HCT116 (cell line): ENCODE results near the gene DHRSX. TPM values are rescaled to one million over a fixed set of nuclear protein-coding genes. Genes with fewer than 3 reads are reported as not detected.
"Not testable (repeated sequence)": the region's sequence is repeated elsewhere in the genome, so short reads cannot be mapped to it uniquely, and the experiment has no call there.

ENCODE experiments used
- ATAC-seq: fragments of 200-7000 bp; cut with Tn5 transposase; 2 replicates; pipeline ENCODE4 v1.9.1; 2020; ENCODE audit warnings: mild to moderate bottlenecking, moderate library complexity
- BruUV-seq: library from RNA; stranded (reverse); fragments of 400-500 nt; replicated peaks from 2 replicates; lab custom pipeline; 2021; lab: Mats Ljungman, UMichigan
- CTCF ChIA-PET: fragments of 300-600 bp; sonication (Branson Sonifier 250); formaldehyde crosslinking; loops from one replicate; lab custom pipeline; 2021; ENCODE audit warnings: antibody characterized with exemption; lab: Charles Lee
- POLR2A ChIA-PET: fragments of 300-600, 350-600 bp; sonication (Branson Sonifier 250); formaldehyde crosslinking; loops from one replicate; lab custom pipeline; 2021; ENCODE audit warnings: antibody characterized with exemption; lab: Charles Lee
- RAD21 ChIA-PET, 2 experiments: fragments of 300-600 bp; sonication (Branson Sonifier 250); formaldehyde crosslinking; loops; one replicate each; lab custom pipeline; 2023; ENCODE audit warnings: low total read pairs in 2 of 2; ENCODE audit not compliant: uncharacterized antibody in 2 of 2, unreplicated experiment in 2 of 2, low non-redundant PET in 1 of 2; lab: Charles Lee
- DNase-seq: peaks from one replicate; pipeline ENCODE4 v3.0.0-alpha.2; 2010; ENCODE audit warnings: low read depth, low spot score
- H2AFZ ChIP-seq: fragments of 200-600 bp; shearing (Covaris generic), sonication (generic); 2 replicates; pipeline ENCODE4 v1.6.1; 2017; ENCODE audit warnings: low read depth, mixed run types, mixed read lengths, antibody characterized with exemption, low read length; ENCODE audit not compliant: poor library complexity, severe bottlenecking
- H3K27ac ChIP-seq: 2 replicates; pipeline ENCODE4 v1.5.1; 2012; ENCODE audit warnings: low read depth, low read length
- H3K27me3 ChIP-seq: fragments of 200-600 bp; sonication (generic); 2 replicates; pipeline ENCODE4 v1.6.1; 2016; ENCODE audit warnings: mixed run types, low read length, mixed read lengths; ENCODE audit not compliant: insufficient read depth
- H3K36me3 ChIP-seq, 2 experiments: fragments of 200-500 bp in 1 of 2; fragments of 200-600 bp in 1 of 2; sonication (Bioruptor generic) in 1 of 2; sonication (generic) in 1 of 2; 2 replicates each; pipeline versions ENCODE4 v1.5.1 to v1.6.1; 2014 to 2016; ENCODE audit warnings: low read length in 2 of 2, inconsistent platforms in 1 of 2, mixed read lengths in 1 of 2, mixed run types in 1 of 2; ENCODE audit not compliant: insufficient read depth in 2 of 2, control insufficient read depth in 1 of 2
- H3K4me1 ChIP-seq, 2 experiments: fragments of 200-600 bp in 1 of 2; sonication (generic) in 1 of 2; 2 replicates each; pipeline versions ENCODE4 v1.5.1 to v1.6.1; 2012 to 2017; ENCODE audit warnings: low read length in 2 of 2, inconsistent platforms in 1 of 2, mild to moderate bottlenecking in 1 of 2, mixed read lengths in 1 of 2, mixed run types in 1 of 2, moderate library complexity in 1 of 2; ENCODE audit not compliant: insufficient read depth in 2 of 2, control insufficient read depth in 1 of 2
- H3K4me2 ChIP-seq: fragments of 200-600 bp; sonication (generic); 2 replicates; pipeline ENCODE4 v1.6.1; 2017; ENCODE audit warnings: mixed run types, low read length, mixed read lengths
- H3K4me3 ChIP-seq, 2 experiments: fragments of 200-600 bp in 1 of 2; sonication (generic) in 1 of 2; replicated peaks in 1 of 2; 2 replicates each; pipeline ENCODE4 v1.5.1; 2011 to 2016; ENCODE audit warnings: low read length in 2 of 2, control low read depth in 1 of 2, low read depth in 1 of 2, mild to moderate bottlenecking in 1 of 2, mixed read lengths in 1 of 2, mixed run types in 1 of 2
- H3K79me2 ChIP-seq: fragments of 200-600 bp; sonication (generic); 2 replicates; pipeline ENCODE4 v1.6.1; 2017; ENCODE audit warnings: mild to moderate bottlenecking, mixed run types, low read length, moderate library complexity, mixed read lengths; ENCODE audit not compliant: insufficient read depth
- H3K9ac ChIP-seq: fragments of 200-600 bp; sonication (generic); 2 replicates; pipeline ENCODE4 v1.6.1; 2016; ENCODE audit warnings: low read length, mixed read lengths
- H3K9me2 ChIP-seq: fragments of 200-600 bp; sonication (generic), shearing (Covaris generic); 2 replicates; pipeline ENCODE4 v1.6.1; 2017; ENCODE audit warnings: mixed run types, mild to moderate bottlenecking, moderate library complexity; ENCODE audit not compliant: insufficient read depth
- H3K9me3 ChIP-seq, 2 experiments: fragments of 200-500 bp in 1 of 2; fragments of 200-600 bp in 1 of 2; sonication (Bioruptor generic) in 1 of 2; sonication (generic) in 1 of 2; 2 replicates each; pipeline ENCODE4 v1.6.1; 2014 to 2017; ENCODE audit warnings: low read length in 2 of 2, mixed read lengths in 2 of 2, inconsistent platforms in 1 of 2, low read depth in 1 of 2, mild to moderate bottlenecking in 1 of 2, mixed run types in 1 of 2, moderate library complexity in 1 of 2; ENCODE audit not compliant: control insufficient read depth in 1 of 2, insufficient read depth in 1 of 2
- H4K20me1 ChIP-seq: fragments of 200-600 bp; sonication (generic), shearing (Covaris generic); 2 replicates; pipeline ENCODE4 v1.6.1; 2017; ENCODE audit warnings: mixed run types, mild to moderate bottlenecking, moderate library complexity; ENCODE audit not compliant: insufficient read depth
- CTCF ChIP-seq, 3 experiments: fragments of 200-600 bp in 1 of 3; sonication (generic) in 1 of 3; IDR thresholded peaks in 2 of 3; conservative IDR thresholded peaks in 1 of 3; 2 replicates each; pipeline ENCODE4 v1.5.1; 2012 to 2017; ENCODE audit warnings: low read depth in 2 of 3, low read length in 2 of 3, antibody characterized with exemption in 1 of 3, borderline replicate concordance in 1 of 3, control low read depth in 1 of 3, mild to moderate bottlenecking in 1 of 3, mixed read lengths in 1 of 3, mixed run types in 1 of 3, moderate library complexity in 1 of 3; ENCODE audit not compliant: insufficient read depth in 1 of 3
- EGR1 ChIP-seq: IDR thresholded peaks from 2 replicates; pipeline ENCODE4 v1.6.1; 2012; ENCODE audit warnings: low read depth
- EZH2 ChIP-seq: fragments of 200-600 bp; sonication (generic); IDR thresholded peaks from 2 replicates; pipeline ENCODE4 v1.6.1; 2017; ENCODE audit warnings: antibody characterized with exemption, mixed run types
- EZH2phosphoT487 ChIP-seq: fragments of 200-600 bp; IDR thresholded peaks from 2 replicates; pipeline ENCODE4 v1.6.1; 2018; ENCODE audit warnings: antibody characterized with exemption, borderline replicate concordance
- FOSL1 ChIP-seq: IDR thresholded peaks from 2 replicates; pipeline ENCODE4 v1.6.1; 2012; ENCODE audit warnings: low read depth
- JUND ChIP-seq: IDR thresholded peaks from 2 replicates; pipeline ENCODE4 v1.6.1; 2012
- MAX ChIP-seq: IDR thresholded peaks from 2 replicates; pipeline ENCODE4 v1.6.1; 2012
- POLR2A ChIP-seq: IDR thresholded peaks from 2 replicates; pipeline ENCODE4 v1.7.0; 2011; ENCODE audit warnings: borderline replicate concordance; ENCODE audit not compliant: insufficient read depth, insufficient read length; ENCODE audit errors: extremely low read depth
- POLR2AphosphoS5 ChIP-seq: IDR thresholded peaks from 2 replicates; pipeline ENCODE4 v1.6.1; 2011; ENCODE audit warnings: mild to moderate bottlenecking, low read depth, low read length, moderate library complexity
- RAD21 ChIP-seq: IDR thresholded peaks from 2 replicates; pipeline ENCODE4 v1.6.1; 2012; ENCODE audit warnings: low read depth, mild to moderate bottlenecking
- SIN3A ChIP-seq: IDR thresholded peaks from 2 replicates; pipeline ENCODE4 v1.6.1; 2012; ENCODE audit warnings: low read depth
- SRF ChIP-seq: IDR thresholded peaks from 2 replicates; pipeline ENCODE4 v1.6.1; 2012; ENCODE audit warnings: low read depth
- TCF7L2 ChIP-seq: IDR thresholded peaks from 2 replicates; pipeline ENCODE4 v1.7.0; 2011; ENCODE audit warnings: borderline replicate concordance, inconsistent platforms; ENCODE audit not compliant: insufficient read depth, insufficient read length; ENCODE audit errors: extremely low read depth
- ZBTB33 ChIP-seq: IDR thresholded peaks from 2 replicates; pipeline ENCODE4 v1.6.1; 2011; ENCODE audit warnings: mild to moderate bottlenecking, low read length, moderate library complexity; ENCODE audit not compliant: insufficient replicate concordance; ENCODE audit errors: extremely low read depth
- ZNF274 ChIP-seq: fragments of 200-500 bp; sonication (Bioruptor generic); IDR thresholded peaks from 2 replicates; pipeline ENCODE4 v1.6.1; 2014; ENCODE audit warnings: mild to moderate bottlenecking, low read depth, low read length, inconsistent platforms
- intact Hi-C: fragments of 100-400 bp; cut with micrococcal nuclease; formaldehyde crosslinking; loops from 2 replicates; pipeline ENCODE4 v1.10.0; 2022
- total RNA-seq: library from RNA; stranded (reverse); gene quantifications from one replicate; pipeline ENCODE4 v1.2.1, GENCODE V29; 2021; ENCODE audit not compliant: unreplicated experiment
- TF ChIP-seq, protein P1 (sequence below): IDR thresholded peaks from 2 replicates; pipeline ENCODE4 v1.6.1; 2012

DHRSX gene
- total RNA-seq, 1 experiment from 2014 or later, result 11.9 TPM

- ATAC-seq, H4K20me1 ChIP-seq, H3K27ac ChIP-seq, H3K4me2 ChIP-seq, H3K9me3 ChIP-seq, H3K27me3 ChIP-seq, H3K4me1 ChIP-seq, H2AFZ ChIP-seq, CTCF ChIA-PET, DNase-seq, intact Hi-C loops, BruUV-seq, H3K79me2 ChIP-seq, POLR2A ChIA-PET, H3K4me3 ChIP-seq, H3K9ac ChIP-seq, H3K9me2 ChIP-seq, H3K36me3 ChIP-seq, RAD21 ChIA-PET: not testable (repeated sequence)
Observed at GRCh38 chrX:2240761-2241160, 260.0 kb downstream of the DHRSX start.

GRCh38 chrX:2237976-2238375 is 262.8 kb downstream of the DHRSX start:
- no peak overlapping the region for H3K9ac ChIP-seq
- BruUV-seq, result no TSS peak
- CTCF ChIA-PET, result no interaction called here
- POLR2A ChIA-PET, result no interaction called here
- no peaks in the 10 kb centered on the region for H3K27me3 ChIP-seq
- H3K9me2 ChIP-seq, result no peaks in the 10 kb centered on the region
- H4K20me1 ChIP-seq, result no peaks in the 10 kb centered on the region
- H3K36me3 ChIP-seq, result no peaks in the 10 kb centered on the region
- no peak overlapping the region for H3K4me2 ChIP-seq
- no peak overlapping the region for H3K4me3 ChIP-seq
- DNase-seq (no peak), ATAC-seq (no peak)
- no peaks in the 10 kb centered on the region for H3K4me1 ChIP-seq
- H3K79me2 ChIP-seq, result no peaks in the 10 kb centered on the region
- H3K9me3 ChIP-seq, result no peaks in the 10 kb centered on the region
- intact Hi-C loops, result no loop called here
- no peak overlapping the region for H3K27ac ChIP-seq
- no peak overlapping the region for H2AFZ ChIP-seq
- RAD21 ChIA-PET, result no interaction called here
- TF ChIP-seq FOSL1 (no peak), TCF7L2 (no peak), EZH2phosphoT487 (no peak), POLR2AphosphoS5 (no peak), RAD21 (no peak), SRF (no peak), JUND (no peak), ZBTB33 (no peak), ZNF274 (no peak), SIN3A (no peak), POLR2A (no peak), EZH2 (no peak), EGR1 (no peak), CTCF (IDR thresholded peaks at IDR 0.05 in 2 of 3, conservative IDR thresholded peaks at IDR 0.05 in 1 of 3; ENCODE audit: borderline replicate concordance in 1 of 3, insufficient read depth in 1 of 3, low read depth in 2 of 3, low read length in 2 of 3) (no peak), MAX (no peak)
- TF ChIP-seq, protein P1, sequence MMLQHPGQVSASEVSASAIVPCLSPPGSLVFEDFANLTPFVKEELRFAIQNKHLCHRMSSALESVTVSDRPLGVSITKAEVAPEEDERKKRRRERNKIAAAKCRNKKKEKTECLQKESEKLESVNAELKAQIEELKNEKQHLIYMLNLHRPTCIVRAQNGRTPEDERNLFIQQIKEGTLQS, result no peak
